SU-DHL-6 (cell line): ENCODE measurements around the gene PLCD1.

Experiments
- EZH2phosphoT487 ChIP-seq: fragments of 200-600 bp; sonication (generic), shearing (Covaris generic); conservative IDR thresholded peaks from 2 replicates; pipeline ENCODE4 v1.6.1; 2018; ENCODE audit warnings: mild to moderate bottlenecking, antibody characterized with exemption, low read length, moderate library complexity, mixed read lengths
- TF ChIP-seq, protein P1 (sequence below): fragments of 200-600 bp; sonication (generic); IDR thresholded peaks from one replicate; pipeline ENCODE4 v1.5.1; 2017; ENCODE audit warnings: antibody characterized with exemption, mild to moderate bottlenecking, low read length, moderate library complexity; ENCODE audit not compliant: insufficient read depth, poor library complexity, severe bottlenecking

DNA sequence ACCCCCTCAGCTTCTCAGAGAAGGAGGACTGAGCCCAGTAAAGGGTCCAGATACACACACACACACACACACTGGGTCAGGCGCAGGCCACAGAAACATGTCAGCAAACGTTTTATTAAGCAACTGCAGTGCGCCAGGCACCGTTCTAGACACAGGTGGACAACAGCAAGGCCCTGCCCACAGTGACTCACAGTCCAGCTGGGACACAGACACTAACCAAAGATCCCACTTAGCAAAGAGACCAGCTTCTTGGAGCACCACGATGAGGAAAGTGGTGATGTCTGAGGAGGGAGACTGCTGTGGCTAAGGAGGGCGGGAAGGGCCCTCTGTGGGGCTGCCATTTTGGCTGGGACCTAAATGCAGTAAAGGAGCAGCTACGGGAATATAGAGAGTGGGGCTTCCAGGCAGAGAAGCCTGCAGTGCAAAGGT lies 41.7 kb downstream of the PLCD1 start:
- TF ChIP-seq, protein P1, sequence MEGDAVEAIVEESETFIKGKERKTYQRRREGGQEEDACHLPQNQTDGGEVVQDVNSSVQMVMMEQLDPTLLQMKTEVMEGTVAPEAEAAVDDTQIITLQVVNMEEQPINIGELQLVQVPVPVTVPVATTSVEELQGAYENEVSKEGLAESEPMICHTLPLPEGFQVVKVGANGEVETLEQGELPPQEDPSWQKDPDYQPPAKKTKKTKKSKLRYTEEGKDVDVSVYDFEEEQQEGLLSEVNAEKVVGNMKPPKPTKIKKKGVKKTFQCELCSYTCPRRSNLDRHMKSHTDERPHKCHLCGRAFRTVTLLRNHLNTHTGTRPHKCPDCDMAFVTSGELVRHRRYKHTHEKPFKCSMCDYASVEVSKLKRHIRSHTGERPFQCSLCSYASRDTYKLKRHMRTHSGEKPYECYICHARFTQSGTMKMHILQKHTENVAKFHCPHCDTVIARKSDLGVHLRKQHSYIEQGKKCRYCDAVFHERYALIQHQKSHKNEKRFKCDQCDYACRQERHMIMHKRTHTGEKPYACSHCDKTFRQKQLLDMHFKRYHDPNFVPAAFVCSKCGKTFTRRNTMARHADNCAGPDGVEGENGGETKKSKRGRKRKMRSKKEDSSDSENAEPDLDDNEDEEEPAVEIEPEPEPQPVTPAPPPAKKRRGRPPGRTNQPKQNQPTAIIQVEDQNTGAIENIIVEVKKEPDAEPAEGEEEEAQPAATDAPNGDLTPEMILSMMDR, result no peak
- no peak for TF ChIP-seq EZH2phosphoT487
